ENCODE data around the gene MACROD1. TPM values are rescaled to one million over a fixed set of nuclear protein-coding genes. Genes with fewer than 3 reads are reported as not detected.

MACROD1 gene
- total RNA-seq, 1 experiment from 2014 or later: 36.9 TPM

- CTCF ChIA-PET: interaction anchor here (0.8 to 5.4 kb wide), 9 partner anchors 10 to 243 kb away, joined by 3 to 76 read pairs (median 5); partner anchors contain the start of genes FKBP2, NUDT22, PLCB3 and STIP1
- Mint-ChIP-seq H3K4me1 (peaks cover 6% of the 10 kb centered on the region), H3K4me3 (no peak within 1 kb of the TSS), H3K27ac (no peak within 1 kb of the TSS), H3K27me3 (ENCODE audit: low read depth) (no peaks in the 10 kb centered on the region), H3K9me3 (no peaks in the 10 kb centered on the region), H3K36me3 (peaks cover 30% of the 10 kb centered on the region)
- POLR2A ChIA-PET: interaction anchor here (0.6 to 1.5 kb wide), 4 partner anchors 13 to 36 kb away, joined by 3 to 4 read pairs (median 3); partner anchors contain the start of genes NUDT22 and TRPT1
- no peak for TF ChIP-seq FOXK1 (CRISPR knock-in tag; IDR thresholded peaks at IDR 0.05)
- TF ChIP-seq ZNF671 (CRISPR knock-in tag; IDR thresholded peaks at IDR 0.05): no peak
- TF ChIP-seq ATF6 (CRISPR knock-in tag; IDR thresholded peaks at IDR 0.05): no peak
- TF ChIP-seq MXD4 (CRISPR knock-in tag; IDR thresholded peaks at IDR 0.05; ENCODE audit: borderline replicate concordance): no peak
- TF ChIP-seq RORB (CRISPR knock-in tag; IDR thresholded peaks at IDR 0.05): no peak
- TF ChIP-seq ZNF138 (CRISPR knock-in tag; conservative IDR thresholded peaks at IDR 0.05): no peak
- TF ChIP-seq ZNF532 (CRISPR knock-in tag; IDR thresholded peaks at IDR 0.05; ENCODE audit: borderline replicate concordance): no peak
- TF ChIP-seq ESRRA (CRISPR knock-in tag; IDR thresholded peaks at IDR 0.05; ENCODE audit: borderline replicate concordance): no peak
- no peak for TF ChIP-seq SMAD3 (CRISPR knock-in tag; IDR thresholded peaks at IDR 0.05; ENCODE audit: borderline replicate concordance)
- no peak for TF ChIP-seq IRF2 (CRISPR knock-in tag; IDR thresholded peaks at IDR 0.05; ENCODE audit: borderline replicate concordance, low read depth)
- TF ChIP-seq ELF4 (CRISPR knock-in tag; IDR thresholded peaks at IDR 0.05; ENCODE audit: low read depth): no peak
- no peak for TF ChIP-seq ATF3 (CRISPR knock-in tag; conservative IDR thresholded peaks at IDR 0.05)
- no peak for TF ChIP-seq PRRX2 (CRISPR knock-in tag; IDR thresholded peaks at IDR 0.05)
- no peak for TF ChIP-seq E2F4 (CRISPR knock-in tag; IDR thresholded peaks at IDR 0.05; ENCODE audit: borderline replicate concordance, low read depth)
- no peak for TF ChIP-seq FOXJ3 (CRISPR knock-in tag; IDR thresholded peaks at IDR 0.05; ENCODE audit: borderline replicate concordance)
- no peak for TF ChIP-seq CDX4 (CRISPR knock-in tag; IDR thresholded peaks at IDR 0.05; ENCODE audit: borderline replicate concordance)
- ATAC-seq (no peak), DNase-seq (ENCODE audit: low spot score) (no peak)
These were observed 40.7 kb upstream of the MACROD1 start, which contains the start of gene FERMT3 for GRCh38 chr11:64206457-64207255. TSS of gene FERMT3 (plus strand) at chr11:64206721. CDS start at chr11:64207365, 644 bp downstream.

All from WTC11 (cell line).